Adrenal gland (tissue), 5 donors: ENCODE measurements around the gene MYO5A.

Experiments used
- CTCF ChIP-seq, 6 experiments: fragments of 450-650 bp in 4 of 6; fragments of 200-600 bp in 2 of 6; sonication (generic) in 1 of 6; IDR thresholded peaks; 1 replicate in 5 of 6; 2 replicates in 1 of 6; pipeline versions ENCODE4 v1.5.1 to v1.8.0; 2016 to 2021; ENCODE audit warnings: antibody characterized with exemption in 6 of 6, mild to moderate bottlenecking in 2 of 6, moderate library complexity in 1 of 6
- POLR2A ChIP-seq, 2 donors: fragments of 450-650 bp; IDR thresholded peaks; one replicate each; pipeline ENCODE4 v1.6.1; 2017; ENCODE audit warnings: antibody characterized with exemption in 2 of 2, mild to moderate bottlenecking in 2 of 2, moderate library complexity in 1 of 2
- donor health status: DM: no; HTN: no; CAD: no.

GRCh38 chr15:52369455-52369854 lies 159.2 kb downstream of the MYO5A start:
- TF ChIP-seq CTCF (IDR thresholded peaks at IDR 0.05) (no peak), POLR2A (IDR thresholded peaks at IDR 0.05) (no peak)
